ENCODE results near the gene SLC2A3.
"Not testable (repeated sequence)": the region's sequence is repeated elsewhere in the genome, so short reads cannot be mapped to it uniquely, and the experiment has no call there.

SLC2A3 gene

DNA sequence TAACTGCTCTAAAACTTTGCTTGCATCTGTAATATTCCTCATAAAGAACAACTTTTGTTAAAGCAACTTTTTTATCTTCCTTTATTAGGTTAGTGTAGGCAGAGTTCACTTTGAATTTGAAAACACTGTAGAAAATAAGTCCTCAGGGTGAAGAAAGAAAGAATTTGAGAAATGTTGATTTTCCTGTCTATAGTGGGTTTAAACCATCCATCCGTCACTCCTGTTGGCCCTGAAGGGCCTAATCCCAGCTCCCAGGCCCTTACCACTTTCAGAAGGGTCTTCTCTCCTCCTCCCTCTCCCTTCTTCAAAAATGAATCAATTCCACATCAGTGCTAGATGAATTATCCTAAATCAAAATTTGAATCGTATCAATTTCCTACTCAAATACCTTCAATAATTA, 4.9 kb upstream of the SLC2A3 start:
- no peak overlapping the region for H3K4me3 ChIP-seq (ENCODE audit: low read depth, low read length)
- DNase-seq (ENCODE audit: low read depth): no peak
- TF ChIP-seq, protein P1, sequence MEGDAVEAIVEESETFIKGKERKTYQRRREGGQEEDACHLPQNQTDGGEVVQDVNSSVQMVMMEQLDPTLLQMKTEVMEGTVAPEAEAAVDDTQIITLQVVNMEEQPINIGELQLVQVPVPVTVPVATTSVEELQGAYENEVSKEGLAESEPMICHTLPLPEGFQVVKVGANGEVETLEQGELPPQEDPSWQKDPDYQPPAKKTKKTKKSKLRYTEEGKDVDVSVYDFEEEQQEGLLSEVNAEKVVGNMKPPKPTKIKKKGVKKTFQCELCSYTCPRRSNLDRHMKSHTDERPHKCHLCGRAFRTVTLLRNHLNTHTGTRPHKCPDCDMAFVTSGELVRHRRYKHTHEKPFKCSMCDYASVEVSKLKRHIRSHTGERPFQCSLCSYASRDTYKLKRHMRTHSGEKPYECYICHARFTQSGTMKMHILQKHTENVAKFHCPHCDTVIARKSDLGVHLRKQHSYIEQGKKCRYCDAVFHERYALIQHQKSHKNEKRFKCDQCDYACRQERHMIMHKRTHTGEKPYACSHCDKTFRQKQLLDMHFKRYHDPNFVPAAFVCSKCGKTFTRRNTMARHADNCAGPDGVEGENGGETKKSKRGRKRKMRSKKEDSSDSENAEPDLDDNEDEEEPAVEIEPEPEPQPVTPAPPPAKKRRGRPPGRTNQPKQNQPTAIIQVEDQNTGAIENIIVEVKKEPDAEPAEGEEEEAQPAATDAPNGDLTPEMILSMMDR (conservative IDR thresholded peaks at IDR 0.05; ENCODE audit: low read depth, low read length): no peak

DNA sequence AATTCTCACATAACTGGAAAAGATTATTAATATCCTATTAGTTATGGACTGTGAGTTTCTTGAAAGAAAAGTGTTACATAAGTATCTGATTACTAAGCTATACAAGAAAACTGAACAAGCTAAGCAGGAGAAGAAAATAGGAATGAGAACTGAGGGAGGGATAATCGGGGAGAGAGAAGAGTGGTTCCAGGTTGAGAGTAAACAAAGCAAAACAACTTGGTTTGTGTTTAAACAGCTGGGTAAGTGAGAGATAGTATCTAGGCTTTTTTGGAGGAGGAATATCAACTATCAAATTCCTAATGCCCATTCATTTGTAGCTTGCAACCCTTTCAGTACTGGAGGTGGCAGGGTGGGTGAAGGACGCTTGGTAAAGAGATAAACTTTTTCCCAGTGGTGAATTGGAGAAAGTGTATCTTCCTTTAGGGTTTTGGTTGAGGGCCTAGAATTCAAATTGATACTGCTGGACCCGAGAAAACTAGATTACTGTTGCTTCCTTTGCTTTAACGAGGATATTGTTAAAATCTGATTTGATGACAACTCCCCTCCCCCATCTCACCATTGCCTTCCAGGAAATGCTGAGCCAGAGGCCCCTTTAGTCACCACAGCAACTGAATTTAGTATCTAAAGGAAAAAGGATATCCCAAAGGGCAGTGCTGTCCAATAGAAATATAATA, 2.0 kb upstream of the SLC2A3 start:
- DNase-seq (ENCODE audit: low read depth): peak; percentile 62
- TF ChIP-seq, protein P1 (conservative IDR thresholded peaks at IDR 0.05; ENCODE audit: low read depth, low read length): peak; percentile 35
- no peak overlapping the region for H3K4me3 ChIP-seq (ENCODE audit: low read depth, low read length)

DNA sequence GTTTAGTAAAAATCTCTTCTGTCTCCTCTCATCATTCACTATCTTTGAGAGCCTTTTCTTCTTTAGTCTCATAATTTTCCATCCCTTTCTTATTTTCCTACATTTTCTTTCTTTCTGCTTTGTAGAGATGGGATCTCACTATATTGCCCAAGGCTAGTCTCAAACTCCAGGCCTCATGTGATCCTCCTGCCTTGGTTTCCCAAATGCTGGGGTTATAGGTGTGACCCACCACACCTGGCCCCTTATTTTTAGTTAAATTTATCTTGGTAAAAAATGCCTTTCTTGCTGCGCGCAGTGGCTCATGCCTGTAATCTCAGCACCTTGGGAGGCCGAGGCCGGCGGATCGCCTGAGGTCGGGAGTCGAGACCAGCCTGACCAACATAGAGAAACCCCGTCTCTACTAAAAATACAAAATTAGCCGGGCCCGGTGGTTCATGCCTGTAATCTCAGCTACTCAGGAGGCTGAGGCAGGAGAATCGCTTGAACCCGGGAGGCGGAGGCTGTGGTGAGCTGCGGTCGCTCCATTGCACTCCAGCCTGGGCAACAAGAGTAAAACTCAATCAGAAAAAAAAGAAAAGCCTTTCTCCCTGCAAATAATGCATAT, 996 bp downstream of the SLC2A3 start:
- H3K4me3 ChIP-seq (ENCODE audit: low read depth, low read length): peak overlapping the region; percentile 75
- TF ChIP-seq, protein P1 (conservative IDR thresholded peaks at IDR 0.05; ENCODE audit: low read depth, low read length): no peak
- DNase-seq (ENCODE audit: low read depth): no peak

DNA sequence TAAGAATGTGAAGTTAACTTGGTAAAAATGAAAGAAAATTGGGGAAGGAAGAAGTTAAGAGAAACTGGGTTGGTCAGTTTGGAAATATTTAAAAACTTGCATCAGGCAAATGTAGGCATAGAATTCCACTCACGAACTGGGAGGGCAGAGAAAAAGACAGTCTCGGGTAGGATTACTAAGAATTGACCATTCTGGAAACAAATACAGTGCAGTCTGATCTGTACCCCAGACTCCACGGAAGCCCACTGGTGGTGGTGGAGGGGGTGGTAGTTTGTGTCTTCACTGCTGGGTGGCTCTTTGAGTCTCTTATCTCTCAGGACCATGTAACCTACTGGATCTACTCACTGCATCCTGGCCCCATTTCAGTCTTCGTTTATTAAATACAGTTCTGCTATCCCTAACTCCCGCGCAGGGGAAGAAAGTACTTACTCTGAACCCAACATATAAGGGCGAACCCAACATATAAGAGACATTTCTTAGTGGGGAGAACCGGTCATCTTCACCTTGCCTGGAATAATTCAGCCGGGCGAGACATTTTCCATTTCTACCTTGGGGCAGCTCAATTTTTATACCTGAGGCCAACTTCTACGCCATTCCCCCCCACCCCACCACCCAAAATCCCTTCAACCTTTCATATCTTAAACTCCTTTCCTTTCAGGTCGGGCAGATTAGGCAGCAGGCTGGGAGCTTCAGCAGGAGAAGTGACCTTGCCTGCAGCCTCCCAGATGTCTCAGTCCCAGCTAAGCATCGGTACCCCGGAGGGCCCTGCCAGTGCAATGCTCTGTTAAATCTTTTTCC, 1.7 kb downstream of the SLC2A3 start:
- TF ChIP-seq, protein P1 (conservative IDR thresholded peaks at IDR 0.05; ENCODE audit: low read depth, low read length): no peak
- H3K4me3 ChIP-seq (ENCODE audit: low read depth, low read length): peak overlapping the region; percentile 75
- DNase-seq (ENCODE audit: low read depth): peak; percentile 29

DNA sequence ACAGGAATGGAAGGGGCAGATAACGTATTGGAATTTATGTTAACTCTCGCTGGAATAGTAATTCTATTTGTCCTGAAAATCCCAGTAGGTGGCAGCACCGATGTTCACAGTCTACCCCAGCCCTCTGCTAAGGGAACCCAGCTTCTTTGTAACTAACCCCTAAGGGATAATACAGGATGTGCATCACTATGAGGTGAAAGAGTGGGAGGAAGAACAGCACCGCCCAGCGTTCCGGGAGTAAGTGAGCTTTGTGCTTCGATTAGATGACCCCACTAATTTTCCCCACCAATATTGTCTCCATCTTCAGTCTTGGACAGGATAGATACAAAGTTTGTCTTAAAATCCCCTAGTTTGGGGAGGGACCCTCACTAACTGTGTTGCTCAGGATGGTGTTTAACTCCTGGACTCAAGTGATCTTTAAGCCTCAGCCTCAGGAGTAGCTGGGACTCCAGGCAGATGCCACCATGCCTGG, 2.7 kb downstream of the SLC2A3 start:
- DNase-seq (ENCODE audit: low read depth): peak; percentile 99
- H3K4me3 ChIP-seq (ENCODE audit: low read depth, low read length): peak overlapping the region; percentile 75
- TF ChIP-seq, protein P1 (conservative IDR thresholded peaks at IDR 0.05; ENCODE audit: low read depth, low read length): peak; percentile 83

DNA sequence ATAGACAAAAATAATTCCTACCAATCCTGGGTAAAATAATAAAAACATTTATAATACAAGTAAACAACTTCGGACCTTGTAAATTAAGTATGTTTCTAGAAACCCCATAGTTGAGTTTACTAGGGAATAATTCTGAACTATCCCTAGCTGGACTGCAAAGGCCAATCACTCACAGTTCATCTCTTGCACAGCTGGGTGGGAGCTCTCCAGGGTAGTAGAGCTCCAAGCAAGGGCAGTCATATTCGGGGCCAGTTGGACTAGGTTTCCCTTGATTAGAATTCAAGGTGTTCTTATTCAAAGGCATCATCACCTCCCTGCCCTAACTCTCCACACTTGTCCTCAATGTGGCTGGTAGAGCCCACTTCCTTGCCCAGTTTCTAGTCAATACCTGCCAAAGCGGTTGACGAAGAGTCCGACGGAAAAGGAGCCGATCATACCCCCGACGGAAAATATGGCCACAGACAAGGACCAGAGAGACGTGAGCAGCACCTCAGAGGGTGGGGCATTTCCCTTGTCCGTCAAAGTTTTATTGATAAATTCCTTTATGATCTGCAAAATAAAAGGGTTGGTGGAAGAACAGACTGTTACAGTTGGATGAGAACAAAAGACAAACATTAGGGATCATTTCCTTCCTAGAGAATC, 3.3 kb downstream of the SLC2A3 start:
- not testable (repeated sequence) for DNase-seq (ENCODE audit: low read depth); H3K4me3 ChIP-seq (ENCODE audit: low read depth, low read length)

Measured in choroid plexus epithelial cell (primary cell).